ENCODE results near the gene ITGA2. TPM values are rescaled to one million over a fixed set of nuclear protein-coding genes. Genes with fewer than 3 reads are reported as not detected.

The ITGA2 gene
- total RNA-seq, 4 donors from 2014 or later: 2.0 to 6.0 (median 3.1) TPM

DNA sequence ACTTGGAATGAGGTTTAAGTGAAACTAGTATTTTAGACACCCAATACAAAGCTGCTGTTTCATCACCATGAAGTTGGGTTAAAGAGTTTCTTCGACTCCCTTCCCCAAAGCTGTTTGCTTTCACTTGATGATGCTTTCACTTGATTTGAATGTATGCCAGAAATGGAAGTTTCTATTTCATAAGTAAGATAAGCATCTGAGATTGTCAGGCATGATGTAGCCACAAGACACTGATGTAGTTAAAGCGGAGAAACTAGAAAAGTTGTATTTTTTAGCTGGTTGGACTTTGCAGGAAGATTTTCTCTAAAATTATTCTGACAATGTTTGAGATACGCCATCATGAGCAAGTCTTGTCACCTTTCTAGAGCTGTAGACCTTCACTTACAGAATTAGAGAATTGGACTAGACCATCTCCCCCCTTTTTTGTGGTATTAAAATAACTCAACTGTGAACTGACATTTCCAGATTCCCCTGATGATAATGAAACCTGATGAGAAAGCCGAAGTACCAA, 100.4 kb downstream of the ITGA2 start:
- TF ChIP-seq POLR2A (IDR thresholded peaks at IDR 0.05) (no peak), CTCF (IDR thresholded peaks at IDR 0.05) (no peak)
- Histone ChIP-seq H3K27me3 (no peaks in the 10 kb centered on the region), H3K36me3 (no peaks in the 10 kb centered on the region), H3K9me3 (no peaks in the 10 kb centered on the region), H3K4me3 (replicated peaks in 1 of 3) (no peak overlapping the region), H3K4me1 (no peaks in the 10 kb centered on the region), H3K27ac (no peak overlapping the region)
- 84 to 93% methylated on average over 4 of the region's 4 CpGs for WGBS, 2 donors
- no peak for DNase-seq
- intact Hi-C loops (cut with DNase I): no loop called here

DNA sequence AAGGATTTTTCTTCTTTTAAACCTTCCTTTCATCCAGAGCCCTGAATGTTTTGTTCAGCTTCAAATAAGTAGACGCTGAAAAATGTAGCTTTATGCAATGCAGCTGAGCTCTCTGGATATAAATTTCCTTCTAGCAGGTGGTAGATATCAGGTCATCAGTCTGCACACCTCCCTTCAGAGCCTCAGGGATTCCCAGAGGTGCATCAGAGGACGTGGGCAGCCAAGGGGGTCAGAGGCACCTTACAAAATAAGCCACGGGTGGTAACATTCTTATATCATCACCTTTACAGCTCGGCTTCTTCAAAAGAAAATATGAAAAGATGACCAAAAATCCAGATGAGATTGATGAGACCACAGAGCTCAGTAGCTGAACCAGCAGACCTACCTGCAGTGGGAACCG, 101.1 kb downstream of the ITGA2 start:
- no peak overlapping the region for H3K27ac ChIP-seq
- TF ChIP-seq POLR2A (IDR thresholded peaks at IDR 0.05): no peak
- no peak for TF ChIP-seq CTCF (IDR thresholded peaks at IDR 0.05)
- intact Hi-C loops (cut with DNase I): no loop called here
- H3K27me3 ChIP-seq: no peaks in the 10 kb centered on the region
- H3K4me1 ChIP-seq: no peaks in the 10 kb centered on the region
- DNase-seq: no peak
- WGBS, 2 donors: 91 to 92% methylated on average over 5 of the region's 5 CpGs
- no peaks in the 10 kb centered on the region for H3K36me3 ChIP-seq
- no peaks in the 10 kb centered on the region for H3K9me3 ChIP-seq
- no peak overlapping the region for H3K4me3 ChIP-seq (replicated peaks in 1 of 3)

DNA sequence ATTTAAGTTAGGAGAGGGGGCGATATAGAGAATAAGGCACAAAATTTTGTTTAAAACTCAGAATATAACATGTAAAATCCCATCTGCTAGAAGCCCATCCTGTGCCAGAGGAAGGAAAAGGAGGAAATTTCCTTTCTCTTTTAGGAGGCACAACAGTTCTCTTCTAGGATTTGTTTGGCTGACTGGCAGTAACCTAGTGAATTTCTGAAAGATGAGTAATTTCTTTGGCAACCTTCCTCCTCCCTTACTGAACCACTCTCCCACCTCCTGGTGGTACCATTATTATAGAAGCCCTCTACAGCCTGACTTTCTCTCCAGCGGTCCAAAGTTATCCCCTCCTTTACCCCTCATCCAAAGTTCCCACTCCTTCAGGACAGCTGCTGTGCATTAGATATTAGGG, 102.1 kb downstream of the ITGA2 start:
- WGBS, 2 donors: 88 to 89% methylated on average over 2 of the region's 2 CpGs
- Histone ChIP-seq H3K4me3 (replicated peaks in 1 of 3) (no peak overlapping the region), H3K27me3 (no peaks in the 10 kb centered on the region), H3K9me3 (no peaks in the 10 kb centered on the region), H3K4me1 (no peaks in the 10 kb centered on the region), H3K36me3 (no peaks in the 10 kb centered on the region), H3K27ac (no peak overlapping the region)
- intact Hi-C loops (cut with DNase I): no loop called here
- TF ChIP-seq CTCF (IDR thresholded peaks at IDR 0.05) (no peak), POLR2A (IDR thresholded peaks at IDR 0.05) (no peak)
- no peak for DNase-seq

GRCh38 chr5:53092242-53092641, 103.1 kb downstream of the ITGA2 start:
- TF ChIP-seq CTCF (IDR thresholded peaks at IDR 0.05): no peak
- no peak for TF ChIP-seq POLR2A (IDR thresholded peaks at IDR 0.05)
- Histone ChIP-seq H3K4me3 (replicated peaks in 1 of 3) (no peak overlapping the region), H3K36me3 (peaks cover 0 to 5% of the 10 kb centered on the region in 2 donors), H3K4me1 (no peaks in the 10 kb centered on the region), H3K27ac (no peak overlapping the region), H3K9me3 (no peaks in the 10 kb centered on the region), H3K27me3 (no peaks in the 10 kb centered on the region)
- intact Hi-C loops (cut with DNase I): no loop called here
- DNase-seq: no peak
- WGBS, 2 donors: 80 to 87% methylated on average over 2 of the region's 2 CpGs

DNA sequence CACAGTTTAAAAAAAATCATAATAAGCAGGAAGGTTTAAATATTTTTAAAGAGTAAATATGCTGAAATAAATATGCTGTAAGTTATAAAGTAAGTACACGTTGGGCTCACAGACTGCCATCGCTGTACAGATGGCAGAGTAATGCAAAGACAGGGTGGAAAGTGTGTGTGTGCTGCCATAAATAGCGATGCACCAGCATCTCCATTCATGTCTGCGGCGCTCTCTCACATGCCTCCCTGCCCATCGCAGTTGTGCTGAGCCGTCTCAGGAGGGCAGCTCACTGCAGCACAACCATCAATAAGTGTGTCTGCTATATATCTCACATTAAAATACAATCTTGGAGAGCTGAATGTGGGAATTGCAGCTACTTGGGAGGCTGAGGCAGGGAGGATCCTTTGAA, 106.1 kb downstream of the ITGA2 start:
- no peak for DNase-seq
- H3K36me3 ChIP-seq: peaks cover 0 to 17% of the 10 kb centered on the region in 2 donors
- TF ChIP-seq POLR2A (IDR thresholded peaks at IDR 0.05): no peak
- 86 to 87% methylated on average over 7 of the region's 7 CpGs for WGBS, 2 donors
- no peaks in the 10 kb centered on the region for H3K27me3 ChIP-seq
- no peak overlapping the region for H3K4me3 ChIP-seq (replicated peaks in 1 of 3)
- H3K4me1 ChIP-seq: no peaks in the 10 kb centered on the region
- intact Hi-C loops (cut with DNase I): loop anchor here (5.0 kb wide), 1 partner anchor 148 kb away; no protein-coding TSS in a partner anchor
- H3K27ac ChIP-seq: no peak overlapping the region
- no peaks in the 10 kb centered on the region for H3K9me3 ChIP-seq

All from thyroid gland (tissue), 4 donors.